Adipose tissue (tissue), 3 donors: Measurements from ENCODE around the gene TLNRD1. TPM values are rescaled to one million over a fixed set of nuclear protein-coding genes. Genes with fewer than 3 reads are reported as not detected.

Experiments used
- H3K27ac ChIP-seq: one replicate; pipeline ENCODE4 v1.5.1; 2013; ENCODE audit warnings: low read depth, low read length
- WGBS, 3 donors: extraction: QIAGEN DNeasy Blood & Tissue Kit; methylation state at CpG; one replicate each; pipeline ENCODE4 v1.1.7; 2013; 5-methylcytosine and 5-hydroxymethylcytosine counted together
- polyA plus RNA-seq, 3 donors: library from polyadenylated mRNA; stranded (reverse); fragments of 200-250 nt; gene quantifications; one replicate each; pipeline ENCODE4 v1.2.3, GENCODE V29; 2013
- donor health status: healthy with polysubstance abuse.
- donor health status: Bipolar disorder and iron deficiency.
- donor health status: healthy.

TLNRD1 gene
- polyA plus RNA-seq, 3 donors, result 6.7 to 29.3 (median 11.5) TPM

DNA sequence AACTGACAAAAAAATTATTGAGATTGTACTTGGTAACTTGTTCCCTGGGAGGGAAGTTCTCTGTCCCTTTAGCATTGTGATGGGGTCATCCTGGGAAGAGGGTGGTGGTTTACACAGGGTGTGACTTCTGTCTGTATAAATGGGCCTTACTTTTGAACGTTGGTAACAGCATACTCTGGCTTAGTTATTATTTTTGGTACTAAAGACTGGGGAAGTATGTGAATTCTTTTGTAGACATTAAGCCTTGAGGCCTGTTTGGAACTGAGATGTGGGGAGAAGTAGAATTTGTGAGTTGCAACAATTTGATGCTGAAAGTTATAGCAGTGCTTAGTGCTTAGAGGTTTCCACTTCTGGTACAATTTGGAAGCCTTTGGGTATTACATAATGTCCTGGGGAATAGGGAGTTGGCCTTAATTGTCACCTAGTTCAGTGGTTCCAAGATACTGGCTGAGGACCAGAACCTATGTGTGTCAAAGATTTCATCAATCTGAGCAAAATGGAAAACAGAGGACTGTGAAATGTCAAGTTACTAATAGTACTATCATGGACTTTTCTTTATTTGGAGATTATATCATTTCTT is 15.9 kb downstream of the TLNRD1 start:
- 37 to 57% (median 46%) methylated on average over 1 of the region's 1 CpG for WGBS, 3 donors
- H3K27ac ChIP-seq, result peak overlapping the region; percentile 2

DNA sequence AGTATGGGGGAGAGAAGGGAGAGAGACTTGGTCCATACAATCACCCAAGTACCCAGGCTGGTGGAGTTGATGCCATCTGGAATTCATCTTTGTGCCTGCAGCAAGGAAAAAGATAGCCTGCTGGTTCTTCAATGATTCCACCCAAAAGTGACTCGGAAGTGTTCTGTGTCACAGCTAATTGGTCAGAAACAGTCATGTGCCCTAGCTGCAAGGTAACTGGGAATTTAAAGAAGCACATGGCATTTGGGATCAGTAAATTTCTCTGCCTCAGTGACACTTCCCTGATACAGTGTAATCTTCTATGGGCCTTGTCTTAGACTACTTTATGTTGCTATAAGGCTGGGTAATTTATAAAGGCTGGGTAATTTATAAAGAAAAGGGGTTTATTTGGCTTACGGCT is 17.5 kb downstream of the TLNRD1 start:
- 93 to 98% (median 96%) methylated on average over 2 of the region's 2 CpGs for WGBS, 3 donors

DNA sequence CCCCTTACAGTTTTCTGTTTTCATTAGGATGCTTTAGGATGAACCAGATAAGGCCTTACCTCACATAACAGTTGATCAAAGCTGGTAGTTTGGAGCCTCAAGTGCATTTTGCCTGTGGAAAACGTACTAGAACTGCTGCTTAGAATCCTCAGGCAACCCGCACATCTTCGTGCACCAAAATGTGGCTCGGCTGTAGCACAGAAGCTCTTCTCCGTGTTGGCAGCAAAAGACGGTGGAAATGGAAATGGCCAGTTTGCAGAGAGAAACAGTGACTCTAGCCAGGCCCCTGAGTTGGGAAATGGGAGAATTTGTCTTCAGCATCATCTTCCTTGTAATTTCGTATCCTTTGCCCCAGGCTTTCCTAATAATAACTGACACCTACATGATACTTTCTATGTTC is 20.6 kb downstream of the TLNRD1 start:
- WGBS, 3 donors, result 83 to 93% (median 93%) methylated on average over 7 of the region's 7 CpGs
- no peak overlapping the region for H3K27ac ChIP-seq

More for the DNA sequence above, 17.5 kb downstream of the TLNRD1 start:
- H3K27ac ChIP-seq, result no peak overlapping the region

DNA sequence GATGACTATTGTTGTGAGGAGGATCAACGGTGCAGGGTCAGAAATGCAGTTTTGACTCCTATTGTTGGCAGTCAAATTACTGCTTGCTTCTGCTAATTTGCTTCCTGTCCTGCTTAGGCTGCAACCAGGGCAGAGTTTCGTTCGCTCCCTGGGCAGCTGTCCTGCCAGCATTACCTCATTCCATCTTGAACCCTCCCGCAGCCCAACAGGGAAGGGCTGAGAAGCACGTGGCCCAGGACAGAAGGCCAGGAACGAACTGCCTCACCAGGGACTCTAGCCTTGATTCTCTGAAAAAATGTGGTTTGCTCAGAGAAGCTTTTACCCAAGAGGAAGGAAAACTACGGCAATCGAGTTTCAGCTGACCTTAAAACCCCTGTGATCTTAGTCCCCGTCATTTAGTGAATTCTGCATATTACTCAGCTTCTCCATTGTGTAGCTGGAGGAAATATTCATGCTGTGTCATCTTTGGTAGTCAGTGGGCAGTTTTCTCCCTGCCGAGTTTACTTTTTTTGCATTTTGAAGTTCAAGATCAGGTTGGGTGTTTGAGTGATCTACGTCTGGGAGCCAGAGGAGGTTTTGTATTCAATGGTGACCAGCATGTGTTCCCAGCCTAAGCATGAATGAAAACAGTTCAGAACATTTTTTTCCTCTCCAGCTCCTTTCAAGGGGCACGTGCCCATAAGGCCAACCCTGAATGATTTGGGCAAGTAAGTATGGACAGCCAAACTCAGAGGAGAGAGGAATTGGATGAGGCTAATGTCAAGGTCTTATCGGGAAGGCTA is 23.0 kb downstream of the TLNRD1 start:
- H3K27ac ChIP-seq, result peak overlapping the region; percentile 21
- WGBS, 3 donors, result 19 to 71% (median 21%) methylated on average over 13 of the region's 13 CpGs

- H3K27ac ChIP-seq, result peak overlapping the region; percentile 21
- WGBS, 3 donors, result 62 to 77% (median 65%) methylated on average over 10 of the region's 10 CpGs
Observed at GRCh38 chr15:81024265-81024872, 23.6 kb downstream of the TLNRD1 start.

DNA sequence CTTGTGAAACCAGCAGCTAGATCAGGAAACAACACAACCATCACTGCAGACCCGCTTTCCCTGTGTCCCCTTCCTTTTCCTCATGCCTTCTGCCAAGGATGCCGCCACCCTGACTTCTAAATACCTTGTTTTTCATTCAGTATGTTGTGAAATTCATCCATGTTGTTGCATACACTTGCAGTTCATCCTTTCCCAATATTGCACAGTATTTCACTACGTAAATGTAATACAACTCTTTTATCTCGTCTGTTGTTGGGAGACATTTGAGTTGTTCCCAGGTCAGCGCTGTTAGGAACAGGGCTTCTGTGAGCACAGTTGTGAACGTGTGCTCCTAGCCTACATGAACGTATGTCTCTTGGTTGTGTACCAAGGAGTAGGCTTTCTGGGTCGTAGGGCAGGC is 24.2 kb downstream of the TLNRD1 start:
- 71 to 89% (median 74%) methylated on average over 8 of the region's 8 CpGs for WGBS, 3 donors

DNA sequence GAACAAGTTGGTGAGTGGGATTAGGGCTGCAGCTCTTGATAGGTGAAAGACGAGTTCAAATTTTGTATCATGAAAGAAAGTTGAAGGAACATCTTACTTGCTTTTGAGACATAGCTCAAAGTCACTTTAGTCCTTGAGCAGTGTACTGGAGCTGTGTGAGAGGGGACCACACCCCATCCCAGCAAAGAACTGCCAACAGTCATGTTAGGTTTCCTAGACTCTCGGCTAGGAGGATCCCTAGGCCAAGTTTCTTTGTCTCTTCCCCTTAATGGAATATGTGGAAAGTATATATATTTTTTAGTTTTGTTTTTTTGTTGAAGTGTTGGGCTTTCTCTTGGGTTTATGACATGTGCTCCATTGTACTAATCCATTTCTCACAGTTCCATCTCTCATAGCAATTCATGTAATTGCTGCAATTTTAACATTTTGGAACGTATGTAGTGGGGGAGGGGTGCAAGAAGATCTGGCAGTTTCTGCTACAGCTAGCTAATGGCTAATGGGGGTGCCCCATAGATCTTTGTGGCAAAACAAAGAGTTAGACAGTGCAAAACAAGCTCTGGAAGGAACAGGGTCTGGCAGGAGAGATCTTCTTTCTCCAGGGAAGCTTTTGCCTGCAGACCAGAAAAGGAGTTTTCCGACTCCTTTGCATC is 25.1 kb downstream of the TLNRD1 start:
- 72 to 86% (median 76%) methylated on average over 4 of the region's 4 CpGs for WGBS, 3 donors
- no peak overlapping the region for H3K27ac ChIP-seq

More for the DNA sequence above, 24.2 kb downstream of the TLNRD1 start:
- no peak overlapping the region for H3K27ac ChIP-seq

DNA sequence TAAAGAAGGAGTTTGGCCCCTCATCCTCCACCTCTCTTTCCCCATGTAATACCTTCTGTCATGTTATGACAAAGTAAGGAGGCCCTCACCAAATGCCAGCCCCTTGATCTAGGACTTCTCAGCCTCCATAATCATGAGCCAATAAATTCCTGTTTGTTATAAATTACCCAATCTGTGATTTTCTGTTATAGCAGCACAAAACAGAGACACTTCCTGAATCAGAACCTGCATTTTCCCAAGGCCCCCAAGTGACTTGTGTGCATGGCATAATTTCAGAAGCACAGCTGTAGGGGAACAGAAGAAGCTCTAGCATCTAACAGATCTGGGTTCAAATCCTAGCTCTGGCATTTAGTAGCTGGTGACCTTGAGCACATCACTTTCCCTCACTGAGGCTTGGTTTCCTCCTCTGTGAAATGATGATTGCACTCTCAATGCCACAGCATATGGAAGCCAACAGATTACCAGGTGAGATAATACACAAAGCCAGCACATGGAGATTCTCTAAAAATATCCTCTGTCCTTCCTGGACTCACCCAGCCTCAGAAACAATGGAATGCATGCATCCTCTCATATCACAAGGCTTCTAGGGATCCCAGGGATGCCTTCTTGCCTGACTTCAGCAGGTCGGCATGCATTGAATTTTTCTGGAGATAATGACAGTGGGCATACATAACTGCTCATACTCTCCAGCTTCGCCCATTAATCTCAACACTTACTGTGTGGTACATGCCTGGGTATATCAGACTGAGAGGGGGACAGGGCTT is 26.3 kb downstream of the TLNRD1 start:
- H3K27ac ChIP-seq, result no peak overlapping the region
- WGBS, 3 donors, result 86 to 96% (median 87%) methylated on average over 2 of the region's 2 CpGs

GRCh38 chr15:81029414-81030300 is 28.9 kb downstream of the TLNRD1 start:
- WGBS, 3 donors, result 56 to 65% (median 58%) methylated on average over 3 of the region's 3 CpGs

DNA sequence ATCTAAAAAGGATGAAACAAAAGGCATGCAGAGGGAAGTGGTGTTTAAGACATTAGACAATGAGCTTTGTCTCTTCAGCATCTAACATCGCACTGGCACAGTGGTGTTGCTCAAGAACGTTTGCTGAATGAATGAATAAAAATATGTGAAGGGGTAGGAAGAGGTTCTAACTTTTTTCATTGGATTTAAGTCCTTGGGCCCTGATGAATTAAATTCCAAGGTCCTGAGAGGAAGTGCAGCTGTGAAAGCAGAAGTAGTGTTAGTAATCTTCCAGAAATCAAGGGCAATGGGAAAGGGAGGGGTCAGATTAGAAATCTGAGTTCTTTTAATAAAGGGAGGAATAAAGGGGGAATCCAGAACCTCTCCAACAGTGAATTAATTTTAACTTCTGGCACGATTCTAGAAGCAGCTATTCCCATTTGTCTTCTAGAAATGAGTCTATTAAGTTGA is 29.6 kb downstream of the TLNRD1 start:
- WGBS, 3 donors, result 35 to 49% (median 40%) methylated on average over 3 of the region's 3 CpGs
- no peak overlapping the region for H3K27ac ChIP-seq

More at GRCh38 chr15:81029414-81030300, 28.9 kb downstream of the TLNRD1 start:
- no peak overlapping the region for H3K27ac ChIP-seq

- 82 to 97% (median 88%) methylated on average over 4 of the region's 4 CpGs for whole genome bisulfite sequencing, 3 donors
- no peak overlapping the region for H3K27ac ChIP-seq
Observed at GRCh38 chr15:81031203-81031602, 30.5 kb downstream of the TLNRD1 start.

- H3K27ac ChIP-seq, result no peak overlapping the region
- 41 to 94% (median 85%) methylated on average over 4 of the region's 4 CpGs for WGBS, 3 donors
Observed at GRCh38 chr15:81032355-81032754, 31.6 kb downstream of the TLNRD1 start.

GRCh38 chr15:81032818-81033217 is 32.1 kb downstream of the TLNRD1 start:
- no peak overlapping the region for H3K27ac ChIP-seq
- 29 to 47% (median 42%) methylated on average over 1 of the region's 1 CpG for WGBS, 3 donors

GRCh38 chr15:81033508-81033907 is 32.8 kb downstream of the TLNRD1 start:
- no peak overlapping the region for H3K27ac ChIP-seq
- WGBS, 3 donors, result 19 to 31% (median 27%) methylated on average over 2 of the region's 2 CpGs

GRCh38 chr15:81037952-81038743 is 37.4 kb downstream of the TLNRD1 start:
- 91 to 95% (median 95%) methylated on average over 14 of the region's 14 CpGs for WGBS, 3 donors

DNA sequence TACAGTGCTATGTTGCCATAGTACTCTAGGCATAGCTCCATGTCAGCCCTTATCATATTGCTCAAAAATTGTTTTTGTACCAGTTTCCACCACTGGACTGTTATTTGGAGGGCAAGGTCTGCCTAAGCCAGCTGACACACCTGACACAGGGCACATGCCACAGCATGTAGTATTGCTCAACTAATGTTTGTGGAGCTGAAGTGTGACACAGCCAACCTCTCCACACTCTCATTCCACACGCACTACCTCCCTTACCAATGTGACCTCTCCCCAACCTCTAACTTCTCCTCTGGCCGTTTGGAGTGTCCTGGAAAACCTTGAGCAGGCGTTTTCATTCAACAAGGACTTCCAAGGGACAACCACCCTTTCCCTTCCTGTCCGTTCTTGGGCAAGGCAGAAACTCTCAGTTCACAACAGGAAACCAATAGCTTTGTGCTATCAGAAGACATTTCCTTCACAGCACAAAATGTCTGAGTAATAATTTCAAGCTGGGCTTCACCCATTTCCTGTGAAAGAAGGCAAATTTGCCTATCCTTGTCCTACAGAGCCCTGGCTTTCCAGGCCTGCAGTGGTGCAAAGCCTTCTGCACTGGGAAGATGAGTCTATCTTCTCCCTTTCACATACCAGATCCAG is 38.4 kb downstream of the TLNRD1 start:
- WGBS, 3 donors, result 24 to 36% (median 34%) methylated on average over 4 of the region's 4 CpGs
- no peak overlapping the region for H3K27ac ChIP-seq

More at GRCh38 chr15:81037952-81038743, 37.4 kb downstream of the TLNRD1 start:
- H3K27ac ChIP-seq, result no peak overlapping the region
